Panc1 (cell line): ENCODE data around the gene SLC38A4. TPM values are rescaled to one million over a fixed set of nuclear protein-coding genes. Genes with fewer than 3 reads are reported as not detected.

ENCODE experiments used
- ATAC-seq: fragments of 200-7000 bp; cut with Tn5 transposase; 2 replicates; pipeline ENCODE4 v1.9.1; 2020; ENCODE audit warnings: mild to moderate bottlenecking, moderate library complexity
- BruUV-seq: library from RNA; stranded (reverse); fragments of 400-500 nt; replicated peaks from 2 replicates; lab custom pipeline; 2021; lab: Mats Ljungman, UMichigan
- CTCF ChIA-PET: fragments of 300-600 bp; sonication (Branson Sonifier 250); formaldehyde crosslinking; loops from one replicate; lab custom pipeline; 2022; ENCODE audit warnings: antibody characterized with exemption; lab: Charles Lee
- POLR2A ChIA-PET: fragments of 300-600 bp; sonication (Branson Sonifier 250); formaldehyde crosslinking; loops from one replicate; lab custom pipeline; 2022; ENCODE audit warnings: antibody characterized with exemption; lab: Charles Lee
- DNase-seq: peaks from one replicate; pipeline ENCODE4 v3.0.0-alpha.2; 2010; ENCODE audit warnings: low read depth, low spot score
- H3K27ac ChIP-seq: 2 replicates; pipeline ENCODE4 v1.5.1; 2011; ENCODE audit warnings: mild to moderate bottlenecking, low read length, inconsistent platforms
- H3K27me3 ChIP-seq: fragments of 200-500 bp; sonication (Bioruptor generic); 2 replicates; pipeline ENCODE4 v1.6.0; 2014; ENCODE audit warnings: low read length, inconsistent platforms; ENCODE audit not compliant: control insufficient read depth, insufficient read depth
- H3K36me3 ChIP-seq: fragments of 200-500 bp; sonication (Bioruptor generic); 2 replicates; pipeline ENCODE4 v1.5.1; 2014; ENCODE audit warnings: inconsistent platforms, mild to moderate bottlenecking, low read length, moderate library complexity; ENCODE audit not compliant: control insufficient read depth, insufficient read depth
- H3K4me1 ChIP-seq: 2 replicates; pipeline ENCODE4 v1.5.1; 2011; ENCODE audit warnings: inconsistent platforms, mild to moderate bottlenecking, low read length, moderate library complexity; ENCODE audit not compliant: control insufficient read depth, insufficient read depth
- H3K4me3 ChIP-seq, 2 experiments: 2 replicates each; pipeline ENCODE4 v1.5.1; 2011 to 2012; ENCODE audit warnings: low read depth in 2 of 2, low read length in 2 of 2, mild to moderate bottlenecking in 2 of 2, inconsistent platforms in 1 of 2, moderate library complexity in 1 of 2
- H3K9me3 ChIP-seq: fragments of 200-500 bp; sonication (Bioruptor generic); 2 replicates; pipeline ENCODE4 v1.5.1; 2014; ENCODE audit warnings: low read depth, mild to moderate bottlenecking, inconsistent platforms, low read length, moderate library complexity; ENCODE audit not compliant: control insufficient read depth, insufficient read depth
- POLR2AphosphoS5 ChIP-seq: IDR thresholded peaks from 2 replicates; pipeline ENCODE4 v1.6.1; 2012; ENCODE audit warnings: mild to moderate bottlenecking, low read depth, low read length, moderate library complexity
- SIN3A ChIP-seq: IDR thresholded peaks from 2 replicates; pipeline ENCODE4 v1.6.1; 2012; ENCODE audit warnings: low read depth, mild to moderate bottlenecking, low read length, moderate library complexity, borderline replicate concordance; ENCODE audit not compliant: insufficient read depth
- TCF7L2 ChIP-seq: IDR thresholded peaks from 2 replicates; pipeline ENCODE4 v1.6.1; 2011; ENCODE audit warnings: mild to moderate bottlenecking, low read depth, low read length, inconsistent platforms
- in situ Hi-C: cut with HindIII; loops from 2 replicates; pipeline ENCODE4 v1.10.0; 2016; ENCODE audit warnings: low sequenced_read_pairs, low pct_unique_long_range_greater_than_20kb
- intact Hi-C: fragments of 100-400 bp; cut with micrococcal nuclease; formaldehyde crosslinking; loops from one replicate; pipeline ENCODE4 v1.10.0; 2022; ENCODE audit not compliant: unreplicated experiment
- total RNA-seq: library from RNA; stranded (reverse); gene quantifications from one replicate; pipeline ENCODE4 v1.2.1, GENCODE V29; 2021; ENCODE audit not compliant: unreplicated experiment
- TF ChIP-seq, protein P1 (sequence below), 2 experiments: IDR thresholded peaks; 2 replicates each; pipeline ENCODE4 v1.6.1; 2011 to 2012; ENCODE audit warnings: low read depth in 2 of 2, control low read depth in 1 of 2, low read length in 1 of 2, mild to moderate bottlenecking in 1 of 2, moderate library complexity in 1 of 2; ENCODE audit not compliant: insufficient read depth in 1 of 2
- TF ChIP-seq, protein P2 (sequence below): fragments of 450-650 bp; IDR thresholded peaks from 2 replicates; pipeline ENCODE4 v1.5.1; 2017; ENCODE audit warnings: mild to moderate bottlenecking

SLC38A4 gene
- total RNA-seq, 1 experiment from 2014 or later: 2.5 TPM

DNA sequence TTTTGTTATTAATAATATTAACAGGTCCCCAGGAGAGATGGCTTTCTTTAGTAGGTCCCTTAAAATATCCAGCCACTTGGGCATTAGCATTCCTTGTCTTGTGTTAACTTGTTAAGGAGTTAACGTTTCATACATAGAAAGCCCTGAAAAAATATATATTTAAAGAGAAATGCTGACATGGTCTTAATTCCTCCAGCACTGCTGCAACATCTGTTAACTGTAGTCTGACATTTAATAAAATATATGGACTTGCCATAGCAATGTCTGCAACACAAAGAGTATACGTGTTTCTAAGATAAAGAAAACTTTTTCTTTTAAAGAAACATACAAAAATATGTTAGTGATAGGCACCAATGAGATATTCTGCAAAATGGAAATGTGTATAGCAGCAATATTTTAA, 10.0 kb downstream of the SLC38A4 start:
- no peak overlapping the region for H3K4me3 ChIP-seq
- no peak overlapping the region for H3K27ac ChIP-seq
- no peak for TF ChIP-seq TCF7L2
- TF ChIP-seq, protein P1, sequence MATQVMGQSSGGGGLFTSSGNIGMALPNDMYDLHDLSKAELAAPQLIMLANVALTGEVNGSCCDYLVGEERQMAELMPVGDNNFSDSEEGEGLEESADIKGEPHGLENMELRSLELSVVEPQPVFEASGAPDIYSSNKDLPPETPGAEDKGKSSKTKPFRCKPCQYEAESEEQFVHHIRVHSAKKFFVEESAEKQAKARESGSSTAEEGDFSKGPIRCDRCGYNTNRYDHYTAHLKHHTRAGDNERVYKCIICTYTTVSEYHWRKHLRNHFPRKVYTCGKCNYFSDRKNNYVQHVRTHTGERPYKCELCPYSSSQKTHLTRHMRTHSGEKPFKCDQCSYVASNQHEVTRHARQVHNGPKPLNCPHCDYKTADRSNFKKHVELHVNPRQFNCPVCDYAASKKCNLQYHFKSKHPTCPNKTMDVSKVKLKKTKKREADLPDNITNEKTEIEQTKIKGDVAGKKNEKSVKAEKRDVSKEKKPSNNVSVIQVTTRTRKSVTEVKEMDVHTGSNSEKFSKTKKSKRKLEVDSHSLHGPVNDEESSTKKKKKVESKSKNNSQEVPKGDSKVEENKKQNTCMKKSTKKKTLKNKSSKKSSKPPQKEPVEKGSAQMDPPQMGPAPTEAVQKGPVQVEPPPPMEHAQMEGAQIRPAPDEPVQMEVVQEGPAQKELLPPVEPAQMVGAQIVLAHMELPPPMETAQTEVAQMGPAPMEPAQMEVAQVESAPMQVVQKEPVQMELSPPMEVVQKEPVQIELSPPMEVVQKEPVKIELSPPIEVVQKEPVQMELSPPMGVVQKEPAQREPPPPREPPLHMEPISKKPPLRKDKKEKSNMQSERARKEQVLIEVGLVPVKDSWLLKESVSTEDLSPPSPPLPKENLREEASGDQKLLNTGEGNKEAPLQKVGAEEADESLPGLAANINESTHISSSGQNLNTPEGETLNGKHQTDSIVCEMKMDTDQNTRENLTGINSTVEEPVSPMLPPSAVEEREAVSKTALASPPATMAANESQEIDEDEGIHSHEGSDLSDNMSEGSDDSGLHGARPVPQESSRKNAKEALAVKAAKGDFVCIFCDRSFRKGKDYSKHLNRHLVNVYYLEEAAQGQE (IDR thresholded peaks at IDR 0.05; ENCODE audit: insufficient read depth in 1 of 2, low read depth in 2 of 2, low read length in 1 of 2): no peak
- no peak for TF ChIP-seq POLR2AphosphoS5
- no peaks in the 10 kb centered on the region for H3K9me3 ChIP-seq
- in situ Hi-C loops: no loop called here
- no peaks in the 10 kb centered on the region for H3K27me3 ChIP-seq
- ChIA-PET CTCF (no interaction called here), POLR2A (no interaction called here)
- no TSS peak for BruUV-seq
- DNase-seq (no peak), ATAC-seq (no peak)
- no peaks in the 10 kb centered on the region for H3K4me1 ChIP-seq
- intact Hi-C loops: no loop called here
- H3K36me3 ChIP-seq: no peaks in the 10 kb centered on the region

DNA sequence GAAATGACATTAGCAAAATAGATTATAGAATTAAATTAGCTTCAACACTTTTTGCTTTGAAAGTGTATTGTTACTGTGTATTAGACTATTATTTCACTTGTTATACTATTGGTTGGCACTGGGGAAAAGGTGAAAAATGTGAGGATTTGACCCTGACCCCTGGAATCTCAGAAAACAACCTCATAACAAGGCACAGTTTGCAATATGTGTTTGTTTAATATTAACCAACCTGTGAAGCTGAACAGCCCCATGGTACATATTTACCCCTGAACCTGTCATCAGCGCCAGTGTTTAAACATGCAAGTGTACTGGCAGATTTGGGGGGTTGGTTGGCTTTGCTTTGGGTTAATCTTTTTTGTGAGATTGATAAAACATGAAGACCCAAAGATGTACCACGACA, 11.7 kb downstream of the SLC38A4 start:
- ChIA-PET POLR2A (interaction anchor here (0.6 kb wide), 1 partner anchor 79 kb away, joined by 3 read pairs; no protein-coding TSS in a partner anchor), CTCF (no interaction called here)
- no peak for DNase-seq
- Histone ChIP-seq H3K4me3 (no peak overlapping the region), H3K36me3 (no peaks in the 10 kb centered on the region), H3K27me3 (no peaks in the 10 kb centered on the region), H3K27ac (no peak overlapping the region), H3K4me1 (no peaks in the 10 kb centered on the region), H3K9me3 (no peaks in the 10 kb centered on the region)
- no peak for TF ChIP-seq POLR2AphosphoS5
- TF ChIP-seq TCF7L2: no peak
- TF ChIP-seq, protein P1 (IDR thresholded peaks at IDR 0.05; ENCODE audit: insufficient read depth in 1 of 2, low read depth in 2 of 2, low read length in 1 of 2): no peak
- TF ChIP-seq, protein P2, sequence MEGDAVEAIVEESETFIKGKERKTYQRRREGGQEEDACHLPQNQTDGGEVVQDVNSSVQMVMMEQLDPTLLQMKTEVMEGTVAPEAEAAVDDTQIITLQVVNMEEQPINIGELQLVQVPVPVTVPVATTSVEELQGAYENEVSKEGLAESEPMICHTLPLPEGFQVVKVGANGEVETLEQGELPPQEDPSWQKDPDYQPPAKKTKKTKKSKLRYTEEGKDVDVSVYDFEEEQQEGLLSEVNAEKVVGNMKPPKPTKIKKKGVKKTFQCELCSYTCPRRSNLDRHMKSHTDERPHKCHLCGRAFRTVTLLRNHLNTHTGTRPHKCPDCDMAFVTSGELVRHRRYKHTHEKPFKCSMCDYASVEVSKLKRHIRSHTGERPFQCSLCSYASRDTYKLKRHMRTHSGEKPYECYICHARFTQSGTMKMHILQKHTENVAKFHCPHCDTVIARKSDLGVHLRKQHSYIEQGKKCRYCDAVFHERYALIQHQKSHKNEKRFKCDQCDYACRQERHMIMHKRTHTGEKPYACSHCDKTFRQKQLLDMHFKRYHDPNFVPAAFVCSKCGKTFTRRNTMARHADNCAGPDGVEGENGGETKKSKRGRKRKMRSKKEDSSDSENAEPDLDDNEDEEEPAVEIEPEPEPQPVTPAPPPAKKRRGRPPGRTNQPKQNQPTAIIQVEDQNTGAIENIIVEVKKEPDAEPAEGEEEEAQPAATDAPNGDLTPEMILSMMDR: no peak
- no peak for TF ChIP-seq SIN3A
- intact Hi-C loops: no loop called here
- in situ Hi-C loops: no loop called here
- no peak for ATAC-seq
- BruUV-seq: no TSS peak
